CD1c-positive myeloid dendritic cell (primary cell): ENCODE results near the gene PFDN5.
"Not testable (repeated sequence)": the region's sequence is repeated elsewhere in the genome, so short reads cannot be mapped to it uniquely, and the experiment has no call there.

Source experiments
- DNase-seq: peaks from one replicate; pipeline ENCODE4 v3.0.0-alpha.2; 2016; ENCODE audit errors: extremely low spot score

PFDN5 gene

DNA sequence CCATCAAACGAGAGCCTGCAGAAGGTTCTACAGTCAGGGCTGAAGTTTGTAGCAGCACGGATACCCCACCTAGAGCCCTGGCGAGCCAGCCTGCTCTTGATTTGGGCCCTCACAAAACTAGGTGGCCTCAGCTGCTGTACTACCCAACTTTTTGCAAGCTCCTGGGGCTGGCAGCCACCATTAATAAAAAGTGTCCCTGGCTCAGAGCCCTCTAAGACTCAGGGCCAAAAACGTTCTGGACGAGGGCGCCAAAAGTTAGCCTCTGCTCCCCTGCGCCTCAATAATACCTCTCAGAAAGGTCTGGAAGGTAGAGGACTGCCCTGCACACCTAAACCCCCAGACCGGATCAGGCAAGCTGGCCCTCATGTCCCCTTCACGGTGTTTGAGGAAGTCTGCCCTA, 8.9 kb upstream of the PFDN5 start:
- DNase-seq = no peak

GRCh38 chr12:53287741-53288216, 7.6 kb upstream of the PFDN5 start:
- peak; percentile 81 for DNase-seq

DNA sequence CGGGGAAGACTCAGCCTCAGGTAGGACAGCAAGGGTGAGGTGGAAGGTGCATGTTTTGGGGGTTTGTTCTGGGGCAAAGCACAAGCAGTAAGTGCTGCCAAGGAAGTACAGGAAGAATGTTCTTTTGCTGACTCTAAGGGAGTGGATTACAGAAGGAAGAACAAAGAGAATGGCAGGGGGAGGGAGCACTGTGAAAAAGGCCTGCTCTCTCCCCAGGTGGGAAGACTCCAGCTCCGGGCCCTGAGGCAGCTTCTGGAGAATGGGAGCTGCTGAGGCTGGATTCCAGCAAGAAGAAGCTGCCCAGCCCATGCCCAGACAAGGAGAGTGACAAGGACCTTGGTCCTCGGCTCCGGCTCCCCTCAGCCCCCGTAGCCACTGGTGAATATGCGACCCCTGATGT, 7.0 kb upstream of the PFDN5 start:
- DNase-seq = no peak

DNA sequence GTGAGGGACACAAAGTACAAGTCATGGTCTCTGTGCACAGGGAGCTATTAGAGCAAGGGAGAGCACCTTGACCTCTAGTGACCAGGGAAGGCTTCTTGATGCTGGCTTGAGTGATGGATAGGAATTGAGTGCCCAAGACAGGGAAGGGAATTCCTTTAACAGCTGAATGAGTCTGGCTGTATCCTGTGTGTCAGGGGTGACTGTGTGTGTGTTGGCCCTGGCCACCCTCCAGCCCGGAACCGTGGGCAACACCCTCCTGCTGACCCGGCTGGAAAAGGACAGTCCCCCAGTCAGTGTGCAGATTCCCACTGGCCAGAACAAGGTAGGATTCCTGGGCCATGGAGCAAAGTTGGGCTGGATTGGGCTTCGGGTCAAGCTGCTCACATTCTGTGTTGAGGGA, 5.5 kb upstream of the PFDN5 start:
- DNase-seq = no peak

DNA sequence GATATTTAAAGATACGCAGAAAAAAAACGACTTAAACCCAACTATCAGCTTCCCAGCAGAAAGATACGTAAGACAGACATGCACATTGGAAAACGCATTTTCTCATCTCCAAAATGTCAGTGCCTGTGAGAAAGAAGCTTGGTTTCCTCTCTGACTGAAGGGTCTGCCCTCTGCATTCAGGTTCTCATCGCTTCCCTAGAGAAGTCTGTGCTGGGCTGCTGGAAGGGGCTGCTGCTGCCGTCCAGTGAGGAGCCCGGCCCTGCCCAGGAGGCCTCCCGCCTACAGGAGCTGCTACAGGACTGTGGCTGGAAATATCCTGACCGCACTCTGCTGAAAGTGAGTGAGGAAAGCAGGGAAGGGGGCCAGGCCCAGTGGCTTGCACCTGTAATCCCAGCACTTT, 4.7 kb upstream of the PFDN5 start:
- DNase-seq = no peak

- no peak for DNase-seq
Observed at GRCh38 chr12:53292426-53292825, 2.9 kb upstream of the PFDN5 start.

DNA sequence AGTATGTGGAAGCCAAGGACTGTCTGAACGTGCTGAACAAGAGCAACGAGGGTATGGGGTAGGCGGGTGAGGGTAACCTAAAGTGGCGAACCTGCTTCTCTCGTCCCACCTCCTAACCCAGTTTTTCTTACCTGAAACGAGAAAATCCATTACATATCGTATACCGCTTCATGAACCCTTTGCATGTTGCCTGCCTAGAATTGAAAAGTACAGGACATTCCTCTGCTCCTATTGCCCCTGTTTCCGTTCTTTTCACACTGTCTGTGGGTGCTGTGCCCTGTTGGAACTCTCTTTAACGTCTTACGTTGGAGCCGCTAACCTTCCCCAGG, 513 bp downstream of the PFDN5 start:
- DNase-seq = no peak

GRCh38 chr12:53297106-53297505, 1.8 kb downstream of the PFDN5 start:
- DNase-seq = not testable (repeated sequence)

DNA sequence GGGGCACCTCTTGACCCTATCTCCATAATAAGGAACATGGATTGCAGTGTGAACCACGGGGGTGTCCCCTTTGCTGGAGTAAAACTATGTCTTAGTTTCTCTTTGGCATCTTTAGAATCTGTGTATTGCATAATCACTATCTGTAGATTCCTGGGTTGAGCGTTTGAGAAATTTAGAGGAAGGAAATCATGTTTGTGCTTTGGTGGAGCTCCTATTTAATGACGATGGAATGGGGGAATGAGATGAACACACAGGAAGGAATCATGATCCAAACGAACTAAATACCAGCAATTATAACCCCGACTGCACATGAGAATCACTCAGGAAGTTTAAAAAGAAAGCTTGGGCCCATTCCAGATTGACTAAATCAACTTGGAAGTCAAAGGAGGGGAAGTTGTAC, 2.8 kb downstream of the PFDN5 start:
- peak; percentile 82 for DNase-seq

DNA sequence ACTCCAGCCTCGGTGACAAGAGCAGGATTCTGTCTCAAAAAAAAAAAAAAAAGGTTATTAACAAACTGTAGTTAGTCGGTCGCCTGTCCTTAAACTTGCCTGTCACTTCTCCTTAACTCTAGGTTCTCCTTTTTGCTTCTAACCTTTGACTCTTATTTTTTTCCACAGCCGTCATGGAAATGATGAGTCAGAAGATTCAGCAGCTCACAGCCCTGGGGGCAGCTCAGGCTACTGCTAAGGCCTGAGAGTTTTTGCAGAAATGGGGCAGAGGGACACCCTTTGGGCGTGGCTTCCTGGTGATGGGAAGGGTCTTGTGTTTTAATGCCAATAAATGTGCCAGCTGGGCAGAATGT, 3.7 kb downstream of the PFDN5 start:
- peak; percentile 97 for DNase-seq

DNA sequence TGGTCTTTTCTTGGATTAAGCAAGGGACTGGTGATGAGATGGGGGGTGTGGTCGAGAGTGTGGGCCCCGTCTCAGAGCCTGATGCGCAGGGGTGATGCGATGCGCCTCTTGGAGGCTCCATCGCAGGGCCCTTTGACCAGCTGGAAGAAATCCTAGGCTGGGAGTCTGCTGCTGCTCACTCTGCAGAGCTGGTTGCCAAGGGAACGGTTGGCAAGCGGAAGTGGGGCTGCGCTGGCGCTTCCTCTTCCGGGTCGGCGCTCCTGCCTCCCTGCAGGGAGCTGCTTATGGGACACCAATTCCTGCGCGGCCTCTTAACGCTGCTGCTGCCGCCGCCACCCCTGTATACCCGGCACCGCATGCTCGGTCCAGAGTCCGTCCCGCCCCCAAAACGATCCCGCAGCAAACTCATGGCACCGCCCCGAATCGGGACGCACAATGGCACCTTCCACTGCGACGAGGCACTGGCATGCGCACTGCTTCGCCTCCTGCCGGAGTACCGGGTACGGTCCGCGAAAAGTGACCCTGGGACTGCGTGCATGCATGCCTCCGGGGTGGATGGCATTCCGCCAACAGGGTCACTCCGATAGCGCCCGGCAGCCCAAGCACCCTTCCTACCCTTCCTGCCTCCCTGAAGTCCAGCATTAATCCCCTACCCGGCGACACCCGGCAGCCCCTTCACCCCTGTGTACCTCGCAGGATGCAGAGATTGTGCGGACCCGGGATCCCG, 4.3 kb downstream of the PFDN5 start, which contains the start of gene MYG1:
Gene MYG1 (plus strand): TSS at position 242 of the 727 bp plus-strand sequence. CDS start 43 bp downstream, at position 285.
- DNase-seq = peak; percentile 92

DNA sequence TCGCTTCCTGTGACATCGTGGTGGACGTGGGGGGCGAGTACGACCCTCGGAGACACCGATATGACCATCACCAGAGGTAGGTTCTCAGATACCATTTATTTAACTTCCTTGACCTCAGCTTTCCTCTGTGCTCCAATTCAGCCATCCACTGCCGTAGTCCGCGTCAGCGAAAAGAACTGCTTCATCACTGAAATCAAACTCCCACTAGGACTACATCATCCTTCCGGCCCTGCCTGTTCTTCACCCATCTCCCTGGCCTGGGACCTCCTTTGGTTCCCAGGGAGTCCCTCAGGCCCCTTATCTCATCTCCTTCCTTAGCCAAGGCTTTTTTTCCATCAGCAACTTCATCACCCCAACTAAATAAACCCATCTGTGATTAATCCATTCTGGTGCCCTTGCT, 4.8 kb downstream of the PFDN5 start:
- DNase-seq = peak; percentile 43

- no peak for DNase-seq
Observed at GRCh38 chr12:53302903-53303302, 7.6 kb downstream of the PFDN5 start.

DNA sequence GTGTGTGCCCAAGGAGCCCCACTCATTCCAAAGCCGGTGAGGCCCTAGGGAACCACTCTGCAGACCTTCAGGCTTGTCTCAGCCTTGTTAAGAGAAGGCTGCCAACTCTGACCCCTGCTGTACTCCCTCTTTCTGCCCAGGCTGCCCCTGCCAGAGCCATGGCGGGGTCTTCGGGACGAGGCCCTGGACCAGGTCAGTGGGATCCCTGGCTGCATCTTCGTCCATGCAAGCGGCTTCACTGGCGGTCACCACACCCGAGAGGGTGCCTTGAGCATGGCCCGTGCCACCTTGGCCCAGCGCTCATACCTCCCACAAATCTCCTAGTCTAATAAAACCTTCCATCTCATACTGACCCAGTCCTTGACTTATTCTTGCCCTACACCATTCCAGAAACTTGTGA, 11.5 kb downstream of the PFDN5 start:
- no peak for DNase-seq

DNA sequence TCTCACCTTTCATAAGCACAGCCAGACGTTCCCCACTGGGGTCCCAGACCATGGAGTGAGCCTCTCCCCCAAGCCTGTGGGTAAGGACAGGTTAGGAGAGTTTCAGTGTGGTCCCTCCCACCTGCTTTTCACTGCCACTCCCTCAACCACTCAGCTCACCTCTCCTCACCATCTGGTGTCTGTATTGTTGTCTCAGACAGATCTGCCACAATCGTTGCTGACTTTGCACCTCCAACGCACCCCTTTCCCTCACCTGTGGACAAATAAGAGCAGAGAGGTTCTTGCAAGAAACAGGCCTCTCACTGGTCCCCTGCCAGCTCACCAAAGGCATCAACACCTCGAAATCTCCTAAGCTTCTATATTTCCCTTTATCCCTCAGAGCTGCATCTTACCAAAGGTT, 12.9 kb downstream of the PFDN5 start:
- no peak for DNase-seq

- DNase-seq = peak; percentile 72
Observed at GRCh38 chr12:53313996-53314395, 18.7 kb downstream of the PFDN5 start.

DNA sequence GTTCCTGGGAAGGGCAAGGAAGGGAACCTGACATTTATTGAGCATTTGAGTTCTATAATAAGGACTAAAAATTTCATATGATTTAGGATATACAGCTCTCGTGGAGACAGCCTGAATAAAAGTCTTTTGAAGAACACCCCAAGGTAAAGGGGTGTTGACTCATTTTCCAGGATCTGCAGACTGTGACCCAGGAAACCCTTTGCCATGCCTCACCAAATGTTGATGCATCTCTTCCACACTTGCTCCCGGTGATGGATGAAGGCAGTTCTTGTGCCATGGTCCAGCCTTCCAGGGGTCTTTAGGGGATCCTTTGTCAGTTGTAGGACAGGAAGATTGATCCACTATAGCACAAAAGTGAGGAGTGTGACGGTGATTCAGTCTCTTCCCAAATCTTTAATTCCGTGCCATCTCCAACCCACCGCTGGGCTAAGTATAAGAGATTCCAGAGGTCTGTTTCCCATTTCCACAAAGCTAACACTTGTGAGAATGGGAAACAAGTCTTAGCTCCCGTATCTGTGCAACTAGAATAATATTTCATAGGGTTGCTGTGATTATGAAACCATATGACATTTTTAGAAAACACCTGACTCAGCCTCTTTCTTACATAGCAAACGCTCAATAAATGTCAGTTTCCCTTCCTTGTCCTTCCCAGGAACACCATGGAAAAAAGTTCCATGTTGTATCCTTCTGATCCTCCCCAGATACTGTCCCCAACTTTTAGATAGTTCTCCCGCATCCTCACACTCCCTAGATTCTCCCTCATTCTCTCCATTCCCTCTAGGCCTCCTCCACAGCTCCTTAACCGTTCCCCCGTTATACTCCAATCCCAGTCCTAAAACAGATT, 25.2 kb downstream of the PFDN5 start:
- DNase-seq = no peak

DNA sequence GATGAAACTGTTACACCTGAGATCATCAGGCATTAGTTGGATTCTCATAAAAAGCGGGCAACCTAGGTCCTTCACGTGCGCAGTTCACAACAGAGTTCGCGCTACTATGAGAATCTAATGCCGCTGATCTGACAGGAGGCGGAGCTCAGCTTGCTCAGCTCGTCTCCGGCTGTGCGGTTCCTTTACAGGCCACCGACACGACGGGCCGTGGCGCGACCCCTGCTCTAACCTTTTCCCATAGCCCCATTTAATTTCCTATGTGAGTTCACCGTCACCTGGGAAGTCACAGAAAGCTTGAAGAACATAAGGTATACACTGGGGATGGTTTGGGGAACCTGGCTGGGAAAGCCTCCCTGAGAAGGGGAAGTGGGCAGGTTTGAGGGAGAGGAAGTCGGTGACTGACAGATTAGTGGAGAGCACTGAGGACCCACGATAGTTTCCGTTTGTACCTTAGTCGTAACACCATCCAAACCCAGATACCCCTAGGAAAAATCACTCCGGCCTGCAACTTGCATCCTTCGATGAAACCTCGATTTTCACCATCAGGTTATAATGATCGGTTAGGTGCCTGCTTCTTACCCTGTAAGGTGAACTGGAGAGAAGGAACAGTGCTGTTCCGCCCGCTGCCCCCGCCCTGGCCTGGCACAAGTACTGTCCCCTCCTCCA, 28.9 kb downstream of the PFDN5 start:
- DNase-seq = peak; percentile 80

DNA sequence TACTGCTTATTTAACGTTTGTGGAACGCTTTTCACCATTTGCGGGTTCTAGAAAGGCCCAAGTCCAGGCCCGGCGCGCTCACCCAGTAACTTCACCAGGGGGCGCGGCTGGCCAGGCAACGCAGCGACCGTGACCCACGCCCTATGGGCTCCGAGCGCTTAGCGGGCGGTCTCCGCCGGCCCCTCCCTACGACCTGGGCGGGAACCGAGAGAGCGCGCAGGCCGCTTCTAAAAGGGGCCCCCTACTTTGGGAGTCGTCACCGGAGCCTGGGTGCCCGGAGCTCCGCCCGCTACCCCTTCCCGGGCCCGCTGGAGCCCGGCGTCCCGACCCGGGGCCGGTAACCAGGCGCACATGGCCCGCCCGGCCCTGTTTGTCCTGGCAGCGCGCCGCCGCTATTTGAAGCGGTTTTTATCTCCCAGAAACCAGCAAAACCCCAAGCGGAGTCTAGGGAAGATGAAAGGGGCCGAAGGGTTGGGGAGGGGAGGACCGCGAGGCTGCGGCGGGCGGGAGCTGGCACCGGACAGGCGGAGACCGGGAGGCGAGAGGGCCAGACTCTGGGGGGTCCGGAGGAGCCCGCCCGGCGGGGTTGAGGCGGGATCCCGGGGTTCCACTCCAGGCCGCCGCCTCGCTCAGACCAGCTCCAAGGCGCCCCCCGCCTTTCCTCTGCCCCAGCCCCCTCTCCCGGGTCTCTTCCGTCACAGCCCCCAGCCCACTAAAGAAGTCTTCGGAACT, 29.6 kb downstream of the PFDN5 start:
- DNase-seq = peak; percentile 90

DNA sequence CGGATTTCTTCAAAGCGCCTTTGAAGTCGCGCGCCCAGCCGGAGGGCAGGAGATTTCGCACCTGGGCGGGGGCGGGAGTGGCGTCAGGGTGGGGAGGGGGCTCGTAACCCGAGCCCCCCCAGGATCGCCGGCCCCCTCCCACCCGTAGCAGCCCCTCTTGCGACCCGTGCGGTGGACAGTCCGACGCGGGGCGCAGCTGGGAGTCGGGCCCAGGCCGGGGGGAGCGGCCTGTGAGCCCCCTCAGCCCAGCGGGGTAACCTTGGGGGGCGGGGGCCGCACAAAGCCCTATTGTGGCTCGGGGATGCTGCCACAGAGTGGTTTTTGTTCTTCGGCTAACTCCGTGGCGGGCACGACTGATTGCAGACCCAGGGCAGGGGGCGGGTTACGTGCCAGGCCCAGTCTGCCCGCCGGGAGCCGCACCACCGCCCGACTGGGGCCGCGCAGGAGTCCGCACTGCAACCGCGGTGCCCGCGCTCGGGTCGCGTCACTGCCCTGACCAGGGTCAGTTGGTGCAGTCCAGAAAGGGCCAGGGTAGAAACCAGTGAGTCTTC, 30.2 kb downstream of the PFDN5 start:
- peak; percentile 11 for DNase-seq

DNA sequence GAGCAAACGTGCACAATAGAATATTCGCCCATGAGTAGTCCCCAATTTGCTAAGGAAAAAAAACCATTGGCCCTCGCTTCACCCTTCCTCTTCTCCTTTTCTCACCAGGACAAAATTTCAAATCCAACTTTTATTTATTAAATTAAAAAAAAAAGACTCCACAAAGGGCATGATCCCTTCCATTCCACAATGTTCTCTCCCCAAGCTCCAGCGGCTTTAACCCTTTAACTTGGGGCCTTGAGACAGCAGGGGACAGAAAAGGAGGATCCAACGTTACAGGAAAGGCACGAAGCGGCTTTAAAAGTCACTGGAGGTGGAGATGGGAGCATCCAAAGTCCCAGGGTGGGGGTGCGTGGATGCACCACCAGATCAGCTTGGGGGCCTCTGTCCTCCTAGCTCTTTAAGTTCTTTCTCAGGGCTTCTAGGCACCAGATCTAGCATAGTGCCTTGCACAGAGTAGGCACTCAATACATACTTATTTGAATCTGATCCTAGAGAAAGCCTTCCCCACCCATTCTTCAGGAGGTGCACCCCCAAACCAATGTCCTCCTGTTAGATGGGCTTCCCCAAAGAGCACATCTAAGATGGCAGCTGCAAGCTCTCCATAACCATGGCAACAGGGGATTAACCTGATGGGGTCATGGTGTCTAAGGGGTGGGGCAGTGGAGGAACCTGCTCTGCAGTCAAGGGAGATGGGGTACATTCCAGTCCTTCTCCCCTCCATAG, 31.3 kb downstream of the PFDN5 start:
- no peak for DNase-seq
